ENCODE results near the gene GPATCH8. TPM values are rescaled to one million over a fixed set of nuclear protein-coding genes. Genes with fewer than 3 reads are reported as not detected.

Gene GPATCH8
- total and polyA plus RNA-seq, 10 of the 15 experiments (the other 5 are each of a cell fraction or from before 2014, with no cell fraction given): 11.7 to 45.1 (median 21.3) TPM

DNA sequence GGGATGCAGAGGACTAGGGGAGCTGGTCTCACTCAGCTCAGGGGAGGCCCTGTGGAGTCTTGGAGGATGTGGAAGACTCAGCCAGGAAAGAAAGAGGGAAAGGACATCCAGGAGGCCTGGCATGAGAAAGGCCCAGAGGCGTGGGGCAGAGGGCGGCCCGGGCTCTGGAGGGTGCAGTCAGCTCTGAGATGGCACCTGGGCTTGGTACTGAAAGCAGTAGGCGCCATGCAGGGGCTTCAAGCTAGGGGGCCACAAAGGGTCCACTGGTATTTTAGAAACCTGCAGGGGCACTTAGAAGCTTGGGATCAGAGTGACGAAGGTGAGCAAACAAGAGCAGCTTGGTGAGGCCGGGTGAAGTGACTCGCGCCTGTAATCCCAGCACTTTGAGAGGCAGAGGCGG lies 145.1 kb downstream of the GPATCH8 start:
- Histone ChIP-seq H3K9ac (ENCODE audit: control insufficient read depth, insufficient read depth, low read length) (no peak overlapping the region), H3K4me2 (ENCODE audit: control insufficient read depth, insufficient read depth) (no peak overlapping the region), H2AFZ (ENCODE audit: control insufficient read depth, low read depth, low read length) (no peak overlapping the region), H3K9me3 (replicated peaks; ENCODE audit: control insufficient read depth, insufficient read depth, low read length) (no peaks in the 10 kb centered on the region), H4K20me1 (ENCODE audit: control insufficient read depth, insufficient read depth) (no peaks in the 10 kb centered on the region), H3K79me2 (ENCODE audit: control insufficient read depth, insufficient read depth, low read length) (no peaks in the 10 kb centered on the region), H3K4me3 (no peak overlapping the region), H3K36me3 (ENCODE audit: control insufficient read depth in 2 of 2, insufficient read depth in 2 of 2, low read length in 1 of 2) (no peaks in the 10 kb centered on the region; a peak in 1 of 4 replicates), H3K4me1 (ENCODE audit: control insufficient read depth, insufficient read depth, low read length) (no peaks in the 10 kb centered on the region), H3K27ac (ENCODE audit: control insufficient read depth, insufficient read depth) (no peak overlapping the region), H3K27me3 (replicated peaks in 1 of 2; ENCODE audit: control insufficient read depth in 2 of 2, insufficient read depth in 2 of 2, low read length in 1 of 2) (peaks cover 0 to 2% of the 10 kb centered on the region in 2 experiments; a peak in 1 of 4 replicates)
- RAD21 ChIA-PET (ENCODE audit: unreplicated experiment): no interaction called here
- POLR2A ChIA-PET: interaction anchor here (0.6 kb wide), 1 partner anchor 132 kb away, joined by 3 read pairs; no protein-coding TSS in a partner anchor
- BruUV-seq (replicated peaks): no TSS peak
- CTCF ChIA-PET: interaction anchor here (0.6 to 2.7 kb wide), 8 partner anchors 8 to 630 kb away, joined by 3 to 11 read pairs (median 4); no protein-coding TSS in a partner anchor
- no peak for ATAC-seq
- FAIRE-seq: no peak
- DNase-seq (ENCODE audit: low read depth, low spot score): no peak
- 87% methylated on average over 9 of the region's 9 CpGs for WGBS (ENCODE audit: insufficient coverage, insufficient replicate concordance, low lambda C conversion rate, missing lambda C conversion rate)
- in situ Hi-C loops (cut with MboI): no loop called here
- intact Hi-C loops (cut with micrococcal nuclease; ENCODE audit: unreplicated experiment): no loop called here
- SMC1A ChIA-PET (ENCODE audit: uncharacterized antibody, unreplicated experiment): no interaction called here
- no peak for TF ChIP-seq RB1 (IDR thresholded peaks at IDR 0.05; ENCODE audit: borderline replicate concordance)
- no peak for TF ChIP-seq NBN (IDR thresholded peaks at IDR 0.05)
- no peak for TF ChIP-seq RUNX3 (IDR thresholded peaks at IDR 0.05; ENCODE audit: low read length)
- TF ChIP-seq SREBF1 (IDR thresholded peaks at IDR 0.05; ENCODE audit: low read length): no peak
- no peak for TF ChIP-seq IKZF1 (conservative IDR thresholded peaks at IDR 0.05)
- no peak for TF ChIP-seq ATF7 (IDR thresholded peaks at IDR 0.05; ENCODE audit: low read depth)
- TF ChIP-seq IRF4 (IDR thresholded peaks at IDR 0.05; ENCODE audit: low read depth, low read length): no peak
- TF ChIP-seq, protein P1, sequence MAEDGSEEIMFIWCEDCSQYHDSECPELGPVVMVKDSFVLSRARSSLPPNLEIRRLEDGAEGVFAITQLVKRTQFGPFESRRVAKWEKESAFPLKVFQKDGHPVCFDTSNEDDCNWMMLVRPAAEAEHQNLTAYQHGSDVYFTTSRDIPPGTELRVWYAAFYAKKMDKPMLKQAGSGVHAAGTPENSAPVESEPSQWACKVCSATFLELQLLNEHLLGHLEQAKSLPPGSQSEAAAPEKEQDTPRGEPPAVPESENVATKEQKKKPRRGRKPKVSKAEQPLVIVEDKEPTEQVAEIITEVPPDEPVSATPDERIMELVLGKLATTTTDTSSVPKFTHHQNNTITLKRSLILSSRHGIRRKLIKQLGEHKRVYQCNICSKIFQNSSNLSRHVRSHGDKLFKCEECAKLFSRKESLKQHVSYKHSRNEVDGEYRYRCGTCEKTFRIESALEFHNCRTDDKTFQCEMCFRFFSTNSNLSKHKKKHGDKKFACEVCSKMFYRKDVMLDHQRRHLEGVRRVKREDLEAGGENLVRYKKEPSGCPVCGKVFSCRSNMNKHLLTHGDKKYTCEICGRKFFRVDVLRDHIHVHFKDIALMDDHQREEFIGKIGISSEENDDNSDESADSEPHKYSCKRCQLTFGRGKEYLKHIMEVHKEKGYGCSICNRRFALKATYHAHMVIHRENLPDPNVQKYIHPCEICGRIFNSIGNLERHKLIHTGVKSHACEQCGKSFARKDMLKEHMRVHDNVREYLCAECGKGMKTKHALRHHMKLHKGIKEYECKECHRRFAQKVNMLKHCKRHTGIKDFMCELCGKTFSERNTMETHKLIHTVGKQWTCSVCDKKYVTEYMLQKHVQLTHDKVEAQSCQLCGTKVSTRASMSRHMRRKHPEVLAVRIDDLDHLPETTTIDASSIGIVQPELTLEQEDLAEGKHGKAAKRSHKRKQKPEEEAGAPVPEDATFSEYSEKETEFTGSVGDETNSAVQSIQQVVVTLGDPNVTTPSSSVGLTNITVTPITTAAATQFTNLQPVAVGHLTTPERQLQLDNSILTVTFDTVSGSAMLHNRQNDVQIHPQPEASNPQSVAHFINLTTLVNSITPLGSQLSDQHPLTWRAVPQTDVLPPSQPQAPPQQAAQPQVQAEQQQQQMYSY (CRISPR knock-in tag; IDR thresholded peaks at IDR 0.05): no peak
- TF ChIP-seq ETV6 (conservative IDR thresholded peaks at IDR 0.05 in 1 of 2, IDR thresholded peaks at IDR 0.05 in 1 of 2; ENCODE audit: borderline replicate concordance in 1 of 2, low read depth in 1 of 2): no peak
- no peak for TF ChIP-seq MEF2A (IDR thresholded peaks at IDR 0.05; ENCODE audit: insufficient read depth, low read depth, low read length)
- TF ChIP-seq, protein P2, sequence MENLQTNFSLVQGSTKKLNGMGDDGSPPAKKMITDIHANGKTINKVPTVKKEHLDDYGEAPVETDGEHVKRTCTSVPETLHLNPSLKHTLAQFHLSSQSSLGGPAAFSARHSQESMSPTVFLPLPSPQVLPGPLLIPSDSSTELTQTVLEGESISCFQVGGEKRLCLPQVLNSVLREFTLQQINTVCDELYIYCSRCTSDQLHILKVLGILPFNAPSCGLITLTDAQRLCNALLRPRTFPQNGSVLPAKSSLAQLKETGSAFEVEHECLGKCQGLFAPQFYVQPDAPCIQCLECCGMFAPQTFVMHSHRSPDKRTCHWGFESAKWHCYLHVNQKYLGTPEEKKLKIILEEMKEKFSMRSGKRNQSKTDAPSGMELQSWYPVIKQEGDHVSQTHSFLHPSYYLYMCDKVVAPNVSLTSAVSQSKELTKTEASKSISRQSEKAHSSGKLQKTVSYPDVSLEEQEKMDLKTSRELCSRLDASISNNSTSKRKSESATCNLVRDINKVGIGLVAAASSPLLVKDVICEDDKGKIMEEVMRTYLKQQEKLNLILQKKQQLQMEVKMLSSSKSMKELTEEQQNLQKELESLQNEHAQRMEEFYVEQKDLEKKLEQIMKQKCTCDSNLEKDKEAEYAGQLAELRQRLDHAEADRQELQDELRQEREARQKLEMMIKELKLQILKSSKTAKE (IDR thresholded peaks at IDR 0.05; ENCODE audit: low read depth, poor library complexity, severe bottlenecking): no peak
- no peak for TF ChIP-seq ZNF622 (IDR thresholded peaks at IDR 0.05)
- TF ChIP-seq, protein P3, sequence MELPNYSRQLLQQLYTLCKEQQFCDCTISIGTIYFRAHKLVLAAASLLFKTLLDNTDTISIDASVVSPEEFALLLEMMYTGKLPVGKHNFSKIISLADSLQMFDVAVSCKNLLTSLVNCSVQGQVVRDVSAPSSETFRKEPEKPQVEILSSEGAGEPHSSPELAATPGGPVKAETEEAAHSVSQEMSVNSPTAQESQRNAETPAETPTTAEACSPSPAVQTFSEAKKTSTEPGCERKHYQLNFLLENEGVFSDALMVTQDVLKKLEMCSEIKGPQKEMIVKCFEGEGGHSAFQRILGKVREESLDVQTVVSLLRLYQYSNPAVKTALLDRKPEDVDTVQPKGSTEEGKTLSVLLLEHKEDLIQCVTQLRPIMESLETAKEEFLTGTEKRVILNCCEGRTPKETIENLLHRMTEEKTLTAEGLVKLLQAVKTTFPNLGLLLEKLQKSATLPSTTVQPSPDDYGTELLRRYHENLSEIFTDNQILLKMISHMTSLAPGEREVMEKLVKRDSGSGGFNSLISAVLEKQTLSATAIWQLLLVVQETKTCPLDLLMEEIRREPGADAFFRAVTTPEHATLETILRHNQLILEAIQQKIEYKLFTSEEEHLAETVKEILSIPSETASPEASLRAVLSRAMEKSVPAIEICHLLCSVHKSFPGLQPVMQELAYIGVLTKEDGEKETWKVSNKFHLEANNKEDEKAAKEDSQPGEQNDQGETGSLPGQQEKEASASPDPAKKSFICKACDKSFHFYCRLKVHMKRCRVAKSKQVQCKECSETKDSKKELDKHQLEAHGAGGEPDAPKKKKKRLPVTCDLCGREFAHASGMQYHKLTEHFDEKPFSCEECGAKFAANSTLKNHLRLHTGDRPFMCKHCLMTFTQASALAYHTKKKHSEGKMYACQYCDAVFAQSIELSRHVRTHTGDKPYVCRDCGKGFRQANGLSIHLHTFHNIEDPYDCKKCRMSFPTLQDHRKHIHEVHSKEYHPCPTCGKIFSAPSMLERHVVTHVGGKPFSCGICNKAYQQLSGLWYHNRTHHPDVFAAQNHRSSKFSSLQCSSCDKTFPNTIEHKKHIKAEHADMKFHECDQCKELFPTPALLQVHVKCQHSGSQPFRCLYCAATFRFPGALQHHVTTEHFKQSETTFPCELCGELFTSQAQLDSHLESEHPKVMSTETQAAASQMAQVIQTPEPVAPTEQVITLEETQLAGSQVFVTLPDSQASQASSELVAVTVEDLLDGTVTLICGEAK (IDR thresholded peaks at IDR 0.05; ENCODE audit: borderline replicate concordance): no peak

Measured in GM12878 (cell line).